Neural progenitor cell (in vitro differentiated cells): ENCODE data around the gene GALNTL6.

Experiments used
- EZH2 ChIP-seq: fragments of 200-600 bp; sonication (generic); IDR thresholded peaks from 2 replicates; pipeline ENCODE4 v1.6.1; 2017; ENCODE audit warnings: antibody characterized with exemption, mild to moderate bottlenecking, moderate library complexity
- EZH2phosphoT487 ChIP-seq: fragments of 200-600 bp; sonication (generic); IDR thresholded peaks from 2 replicates; pipeline ENCODE4 v1.6.1; 2017; ENCODE audit warnings: antibody characterized with exemption
- TF ChIP-seq, protein P1 (sequence below): fragments of 200-600 bp; sonication (generic); IDR thresholded peaks from 2 replicates; pipeline ENCODE4 v1.5.1; 2017; ENCODE audit warnings: antibody characterized with exemption, mild to moderate bottlenecking

DNA sequence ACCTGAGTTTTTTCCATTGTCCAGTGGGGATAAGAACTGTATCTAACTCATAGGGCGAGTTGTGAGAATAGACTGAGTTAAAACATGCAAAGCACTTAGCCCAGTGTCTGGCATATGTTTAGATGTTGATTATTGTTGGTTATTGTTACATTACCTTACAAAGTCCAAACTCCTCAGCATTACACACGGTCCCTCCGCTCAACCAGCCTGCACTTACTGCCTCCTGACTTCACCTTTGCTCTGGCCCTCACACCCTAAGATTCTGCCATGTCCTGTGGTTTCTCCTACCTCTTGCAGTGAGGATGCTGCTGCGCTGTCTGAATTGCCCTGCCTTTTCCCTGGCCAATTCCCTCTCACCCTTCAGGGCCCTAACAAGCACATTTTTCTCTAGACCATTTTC lies 1053.2 kb downstream of the GALNTL6 start:
- TF ChIP-seq EZH2 (no peak), EZH2phosphoT487 (no peak)
- TF ChIP-seq, protein P1, sequence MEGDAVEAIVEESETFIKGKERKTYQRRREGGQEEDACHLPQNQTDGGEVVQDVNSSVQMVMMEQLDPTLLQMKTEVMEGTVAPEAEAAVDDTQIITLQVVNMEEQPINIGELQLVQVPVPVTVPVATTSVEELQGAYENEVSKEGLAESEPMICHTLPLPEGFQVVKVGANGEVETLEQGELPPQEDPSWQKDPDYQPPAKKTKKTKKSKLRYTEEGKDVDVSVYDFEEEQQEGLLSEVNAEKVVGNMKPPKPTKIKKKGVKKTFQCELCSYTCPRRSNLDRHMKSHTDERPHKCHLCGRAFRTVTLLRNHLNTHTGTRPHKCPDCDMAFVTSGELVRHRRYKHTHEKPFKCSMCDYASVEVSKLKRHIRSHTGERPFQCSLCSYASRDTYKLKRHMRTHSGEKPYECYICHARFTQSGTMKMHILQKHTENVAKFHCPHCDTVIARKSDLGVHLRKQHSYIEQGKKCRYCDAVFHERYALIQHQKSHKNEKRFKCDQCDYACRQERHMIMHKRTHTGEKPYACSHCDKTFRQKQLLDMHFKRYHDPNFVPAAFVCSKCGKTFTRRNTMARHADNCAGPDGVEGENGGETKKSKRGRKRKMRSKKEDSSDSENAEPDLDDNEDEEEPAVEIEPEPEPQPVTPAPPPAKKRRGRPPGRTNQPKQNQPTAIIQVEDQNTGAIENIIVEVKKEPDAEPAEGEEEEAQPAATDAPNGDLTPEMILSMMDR: no peak
